ENCODE results near the gene GPHN.

Gene GPHN

GRCh38 chr14:67187826-67188225 is 679.9 kb downstream of the GPHN start:
- no peaks in the 10 kb centered on the region for H3K36me3 ChIP-seq (ENCODE audit: control insufficient read depth in 4 of 4, insufficient read depth in 4 of 4, low read length in 3 of 4)
- no peaks in the 10 kb centered on the region for H3K4me1 ChIP-seq (ENCODE audit: control extremely low read depth in 1 of 4, control insufficient read depth in 4 of 4, insufficient read depth in 4 of 4, low read length in 3 of 4)
- CTCF ChIA-PET: interaction anchor here (0.7 kb wide), 1 partner anchor 38 kb away, joined by 3 read pairs; no protein-coding TSS in a partner anchor
- WGBS (ENCODE audit: insufficient coverage): no CpG with 5 or more reads among the region's 2 CpGs
- POLR2A ChIA-PET: no interaction called here
- H3K9me3 ChIP-seq (ENCODE audit: control extremely low read depth in 1 of 5, control insufficient read depth in 4 of 5, insufficient read depth in 2 of 5, low read depth in 1 of 5, low read length in 4 of 5): no peaks in the 10 kb centered on the region
- H3K27me3 ChIP-seq (replicated peaks in 2 of 5; ENCODE audit: control insufficient read depth in 4 of 5, insufficient read depth in 5 of 5, low read length in 4 of 5): no peaks in the 10 kb centered on the region
- no peak overlapping the region for H3K4me3 ChIP-seq (ENCODE audit: control insufficient read depth in 1 of 7, extremely low read depth in 1 of 7, insufficient read depth in 4 of 7, low read depth in 2 of 7, low read length in 6 of 7)
- H3K27ac ChIP-seq (ENCODE audit: insufficient read depth in 1 of 2, low read depth in 1 of 2, low read length in 2 of 2, poor library complexity in 1 of 2, severe bottlenecking in 2 of 2): no peak overlapping the region
- no peak for DNase-seq

GRCh38 chr14:67188326-67188725 is 680.4 kb downstream of the GPHN start:
- no peak overlapping the region for H3K27ac ChIP-seq (ENCODE audit: insufficient read depth in 1 of 2, low read depth in 1 of 2, low read length in 2 of 2, poor library complexity in 1 of 2, severe bottlenecking in 2 of 2)
- H3K36me3 ChIP-seq (ENCODE audit: control insufficient read depth in 4 of 4, insufficient read depth in 4 of 4, low read length in 3 of 4): no peaks in the 10 kb centered on the region
- H3K9me3 ChIP-seq (ENCODE audit: control extremely low read depth in 1 of 5, control insufficient read depth in 4 of 5, insufficient read depth in 2 of 5, low read depth in 1 of 5, low read length in 4 of 5): no peaks in the 10 kb centered on the region
- CTCF ChIA-PET: no interaction called here
- 93% methylated on average over 3 of the region's 4 CpGs for WGBS (ENCODE audit: insufficient coverage)
- no peaks in the 10 kb centered on the region for H3K4me1 ChIP-seq (ENCODE audit: control extremely low read depth in 1 of 4, control insufficient read depth in 4 of 4, insufficient read depth in 4 of 4, low read length in 3 of 4)
- POLR2A ChIA-PET: no interaction called here
- no peaks in the 10 kb centered on the region for H3K27me3 ChIP-seq (replicated peaks in 2 of 5; ENCODE audit: control insufficient read depth in 4 of 5, insufficient read depth in 5 of 5, low read length in 4 of 5)
- no peak for DNase-seq
- H3K4me3 ChIP-seq (ENCODE audit: control insufficient read depth in 1 of 7, extremely low read depth in 1 of 7, insufficient read depth in 4 of 7, low read depth in 2 of 7, low read length in 6 of 7): no peak overlapping the region

GRCh38 chr14:67191768-67192290 is 683.9 kb downstream of the GPHN start:
- POLR2A ChIA-PET: no interaction called here
- H3K4me3 ChIP-seq (ENCODE audit: control insufficient read depth in 1 of 7, extremely low read depth in 1 of 7, insufficient read depth in 4 of 7, low read depth in 2 of 7, low read length in 6 of 7): no peak overlapping the region
- no peaks in the 10 kb centered on the region for H3K27me3 ChIP-seq (replicated peaks in 2 of 5; ENCODE audit: control insufficient read depth in 4 of 5, insufficient read depth in 5 of 5, low read length in 4 of 5)
- no peak overlapping the region for H3K27ac ChIP-seq (ENCODE audit: insufficient read depth in 1 of 2, low read depth in 1 of 2, low read length in 2 of 2, poor library complexity in 1 of 2, severe bottlenecking in 2 of 2)
- H3K9me3 ChIP-seq (ENCODE audit: control extremely low read depth in 1 of 5, control insufficient read depth in 4 of 5, insufficient read depth in 2 of 5, low read depth in 1 of 5, low read length in 4 of 5): no peaks in the 10 kb centered on the region
- DNase-seq: no peak
- no peaks in the 10 kb centered on the region for H3K4me1 ChIP-seq (ENCODE audit: control extremely low read depth in 1 of 4, control insufficient read depth in 4 of 4, insufficient read depth in 4 of 4, low read length in 3 of 4)
- 93% methylated on average over 6 of the region's 8 CpGs for WGBS (ENCODE audit: insufficient coverage)
- no peaks in the 10 kb centered on the region for H3K36me3 ChIP-seq (ENCODE audit: control insufficient read depth in 4 of 4, insufficient read depth in 4 of 4, low read length in 3 of 4)
- CTCF ChIA-PET: interaction anchor here (1.4 kb wide), 1 partner anchor 94 kb away, joined by 5 read pairs; no protein-coding TSS in a partner anchor

GRCh38 chr14:67192366-67192765 is 684.4 kb downstream of the GPHN start:
- Histone ChIP-seq H3K9me3 (ENCODE audit: control extremely low read depth in 1 of 5, control insufficient read depth in 4 of 5, insufficient read depth in 2 of 5, low read depth in 1 of 5, low read length in 4 of 5) (no peaks in the 10 kb centered on the region), H3K27me3 (replicated peaks in 2 of 5; ENCODE audit: control insufficient read depth in 4 of 5, insufficient read depth in 5 of 5, low read length in 4 of 5) (no peaks in the 10 kb centered on the region), H3K36me3 (ENCODE audit: control insufficient read depth in 4 of 4, insufficient read depth in 4 of 4, low read length in 3 of 4) (no peaks in the 10 kb centered on the region), H3K4me3 (ENCODE audit: control insufficient read depth in 1 of 7, extremely low read depth in 1 of 7, insufficient read depth in 4 of 7, low read depth in 2 of 7, low read length in 6 of 7) (no peak overlapping the region), H3K27ac (ENCODE audit: insufficient read depth in 1 of 2, low read depth in 1 of 2, low read length in 2 of 2, poor library complexity in 1 of 2, severe bottlenecking in 2 of 2) (no peak overlapping the region), H3K4me1 (ENCODE audit: control extremely low read depth in 1 of 4, control insufficient read depth in 4 of 4, insufficient read depth in 4 of 4, low read length in 3 of 4) (no peaks in the 10 kb centered on the region)
- ChIA-PET POLR2A (no interaction called here), CTCF (interaction anchor here (1.4 kb wide), 1 partner anchor 93 kb away, joined by 5 read pairs; no protein-coding TSS in a partner anchor)
- no CpG with 5 or more reads among the region's 2 CpGs for WGBS (ENCODE audit: insufficient coverage)
- DNase-seq: peak in 2 of 3 donors; percentile 33 to 63

GRCh38 chr14:67195279-67195678 is 687.3 kb downstream of the GPHN start:
- Histone ChIP-seq H3K27me3 (replicated peaks in 2 of 5; ENCODE audit: control insufficient read depth in 4 of 5, insufficient read depth in 5 of 5, low read length in 4 of 5) (no peaks in the 10 kb centered on the region), H3K27ac (ENCODE audit: insufficient read depth in 1 of 2, low read depth in 1 of 2, low read length in 2 of 2, poor library complexity in 1 of 2, severe bottlenecking in 2 of 2) (no peak overlapping the region), H3K4me1 (ENCODE audit: control extremely low read depth in 1 of 4, control insufficient read depth in 4 of 4, insufficient read depth in 4 of 4, low read length in 3 of 4) (no peaks in the 10 kb centered on the region), H3K4me3 (ENCODE audit: control insufficient read depth in 1 of 7, extremely low read depth in 1 of 7, insufficient read depth in 4 of 7, low read depth in 2 of 7, low read length in 6 of 7) (no peak overlapping the region), H3K9me3 (ENCODE audit: control extremely low read depth in 1 of 5, control insufficient read depth in 4 of 5, insufficient read depth in 2 of 5, low read depth in 1 of 5, low read length in 4 of 5) (no peaks in the 10 kb centered on the region), H3K36me3 (ENCODE audit: control insufficient read depth in 4 of 4, insufficient read depth in 4 of 4, low read length in 3 of 4) (no peaks in the 10 kb centered on the region)
- ChIA-PET POLR2A (no interaction called here), CTCF (no interaction called here)
- peak in 1 of 3 donors; percentile 10 for DNase-seq
- 93% methylated on average over 2 of the region's 2 CpGs for WGBS (ENCODE audit: insufficient coverage)

- Histone ChIP-seq H3K27me3 (replicated peaks in 2 of 5; ENCODE audit: control insufficient read depth in 4 of 5, insufficient read depth in 5 of 5, low read length in 4 of 5) (no peaks in the 10 kb centered on the region), H3K27ac (ENCODE audit: insufficient read depth in 1 of 2, low read depth in 1 of 2, low read length in 2 of 2, poor library complexity in 1 of 2, severe bottlenecking in 2 of 2) (no peak overlapping the region), H3K4me1 (ENCODE audit: control extremely low read depth in 1 of 4, control insufficient read depth in 4 of 4, insufficient read depth in 4 of 4, low read length in 3 of 4) (no peaks in the 10 kb centered on the region), H3K36me3 (ENCODE audit: control insufficient read depth in 4 of 4, insufficient read depth in 4 of 4, low read length in 3 of 4) (no peaks in the 10 kb centered on the region), H3K4me3 (ENCODE audit: control insufficient read depth in 1 of 7, extremely low read depth in 1 of 7, insufficient read depth in 4 of 7, low read depth in 2 of 7, low read length in 6 of 7) (no peak overlapping the region), H3K9me3 (ENCODE audit: control extremely low read depth in 1 of 5, control insufficient read depth in 4 of 5, insufficient read depth in 2 of 5, low read depth in 1 of 5, low read length in 4 of 5) (no peaks in the 10 kb centered on the region)
- ChIA-PET CTCF (no interaction called here), POLR2A (no interaction called here)
- WGBS (ENCODE audit: insufficient coverage): 100% methylated on average over 6 of the region's 6 CpGs
- no peak for DNase-seq
Measured at GRCh38 chr14:67199016-67199415, 691.1 kb downstream of the GPHN start.

GRCh38 chr14:67207810-67208209 is 699.9 kb downstream of the GPHN start:
- no peaks in the 10 kb centered on the region for H3K27me3 ChIP-seq (replicated peaks in 2 of 5; ENCODE audit: control insufficient read depth in 4 of 5, insufficient read depth in 5 of 5, low read length in 4 of 5)
- no peaks in the 10 kb centered on the region for H3K36me3 ChIP-seq (ENCODE audit: control insufficient read depth in 4 of 4, insufficient read depth in 4 of 4, low read length in 3 of 4)
- ChIA-PET POLR2A (no interaction called here), CTCF (no interaction called here)
- WGBS (ENCODE audit: insufficient coverage): 100% methylated on average over 6 of the region's 8 CpGs
- H3K27ac ChIP-seq (ENCODE audit: insufficient read depth in 1 of 2, low read depth in 1 of 2, low read length in 2 of 2, poor library complexity in 1 of 2, severe bottlenecking in 2 of 2): no peak overlapping the region
- no peak overlapping the region for H3K4me3 ChIP-seq (ENCODE audit: control insufficient read depth in 1 of 7, extremely low read depth in 1 of 7, insufficient read depth in 4 of 7, low read depth in 2 of 7, low read length in 6 of 7)
- H3K4me1 ChIP-seq (ENCODE audit: control extremely low read depth in 1 of 4, control insufficient read depth in 4 of 4, insufficient read depth in 4 of 4, low read length in 3 of 4): no peaks in the 10 kb centered on the region
- no peak for DNase-seq
- no peaks in the 10 kb centered on the region for H3K9me3 ChIP-seq (ENCODE audit: control extremely low read depth in 1 of 5, control insufficient read depth in 4 of 5, insufficient read depth in 2 of 5, low read depth in 1 of 5, low read length in 4 of 5)
